HFF-Myc (cell line): ENCODE data around the gene GREB1.

Experiments used
- DNase-seq: peaks from one replicate; pipeline ENCODE4 v3.0.0-alpha.2; 2011; ENCODE audit warnings: low read depth; ENCODE audit errors: extremely low read depth
- H3K4me3 ChIP-seq: replicated peaks from 2 replicates; pipeline ENCODE4 v1.5.1; 2011; ENCODE audit warnings: low read depth, mild to moderate bottlenecking, control low read depth, low read length
- CTCF ChIP-seq: IDR thresholded peaks from 2 replicates; pipeline ENCODE4 v1.5.1; 2012; ENCODE audit warnings: mild to moderate bottlenecking, low read depth, low read length, control low read depth; ENCODE audit errors: missing control alignments

The GREB1 gene

GRCh38 chr2:11667866-11668637 is 134.2 kb downstream of the GREB1 start:
- H3K4me3 ChIP-seq: no peak overlapping the region
- DNase-seq: no peak
- TF ChIP-seq CTCF: no peak

GRCh38 chr2:11669454-11670291 is 135.8 kb downstream of the GREB1 start, which contains the start of gene NTSR2:
Gene NTSR2 (minus strand): TSS chr2:11670195. CDS start chr2:11670129, 66 bp downstream.
- DNase-seq: no peak
- H3K4me3 ChIP-seq: no peak within 1 kb of the TSS
- no peak for TF ChIP-seq CTCF

- no peak for TF ChIP-seq CTCF
- no peak for DNase-seq
- no peak overlapping the region for H3K4me3 ChIP-seq
Measured at GRCh38 chr2:11672407-11672806, 138.6 kb downstream of the GREB1 start.

- DNase-seq: no peak
- no peak overlapping the region for H3K4me3 ChIP-seq
- no peak for TF ChIP-seq CTCF
Measured at GRCh38 chr2:11674983-11675382, 141.1 kb downstream of the GREB1 start.

- no peak for DNase-seq
- TF ChIP-seq CTCF: no peak
- no peak overlapping the region for H3K4me3 ChIP-seq
Measured at GRCh38 chr2:11675423-11676112, 141.7 kb downstream of the GREB1 start.

- H3K4me3 ChIP-seq: no peak overlapping the region
- no peak for DNase-seq
Measured at GRCh38 chr2:11676640-11677039, 142.8 kb downstream of the GREB1 start.

More at GRCh38 chr2:11676640-11677039, 142.8 kb downstream of the GREB1 start:
- peak; percentile 2 for TF ChIP-seq CTCF
